Epithelial cell of proximal tubule (primary cell): ENCODE data around the gene NADK2. TPM values are rescaled to one million over a fixed set of nuclear protein-coding genes. Genes with fewer than 3 reads are reported as not detected.

Source experiments
- DNase-seq: peaks from one replicate; pipeline ENCODE4 v3.0.0-alpha.2; 2011; ENCODE audit warnings: low read depth
- H3K4me3 ChIP-seq: 2 replicates; pipeline ENCODE4 v1.5.1; 2011; ENCODE audit warnings: low read depth, mild to moderate bottlenecking, low read length
- CTCF ChIP-seq: conservative IDR thresholded peaks from 2 replicates; pipeline ENCODE4 v1.5.1; 2012; ENCODE audit warnings: low read depth, mild to moderate bottlenecking, low read length
- total RNA-seq: library from RNA; depleted of rRNA; stranded (reverse); fragments of >200 nt; gene quantifications from 2 replicates; pipeline ENCODE4 v1.2.3, GENCODE V29; 2015

The NADK2 gene
- total RNA-seq, 1 donor from 2014 or later: 27.1 TPM

DNA sequence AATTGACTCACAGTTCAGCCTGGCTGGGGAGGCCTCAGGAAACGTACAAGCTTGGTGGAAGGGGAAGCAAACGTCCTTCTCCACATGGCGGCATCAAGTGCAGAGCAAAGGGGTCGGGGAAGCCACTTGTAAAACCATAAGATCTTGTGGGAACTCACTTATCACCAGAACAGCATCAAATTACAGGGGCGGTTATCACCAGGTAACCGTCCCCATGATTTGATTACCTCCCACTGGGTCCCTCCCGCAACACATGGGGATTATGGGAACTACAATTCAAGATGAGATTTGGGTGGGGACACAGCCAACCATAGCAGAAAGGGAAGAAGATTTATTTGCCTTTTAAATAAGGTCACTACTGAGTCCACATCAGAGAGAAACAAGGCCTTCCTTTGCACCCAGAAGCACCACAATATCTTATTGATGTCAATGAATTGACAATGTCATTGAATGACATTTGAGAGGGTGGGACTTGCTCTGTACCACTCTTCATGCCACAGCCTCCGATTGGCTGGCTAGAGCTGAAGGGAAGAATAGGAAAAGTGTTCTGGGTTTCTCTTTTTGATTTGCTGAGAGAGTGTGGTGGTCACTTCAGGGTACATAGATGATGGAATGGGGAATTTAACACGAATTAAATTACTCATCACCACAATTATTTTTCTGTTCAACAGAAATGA lies 78.8 kb downstream of the NADK2 start:
- no peak overlapping the region for H3K4me3 ChIP-seq
- no peak for DNase-seq
- no peak for TF ChIP-seq CTCF

DNA sequence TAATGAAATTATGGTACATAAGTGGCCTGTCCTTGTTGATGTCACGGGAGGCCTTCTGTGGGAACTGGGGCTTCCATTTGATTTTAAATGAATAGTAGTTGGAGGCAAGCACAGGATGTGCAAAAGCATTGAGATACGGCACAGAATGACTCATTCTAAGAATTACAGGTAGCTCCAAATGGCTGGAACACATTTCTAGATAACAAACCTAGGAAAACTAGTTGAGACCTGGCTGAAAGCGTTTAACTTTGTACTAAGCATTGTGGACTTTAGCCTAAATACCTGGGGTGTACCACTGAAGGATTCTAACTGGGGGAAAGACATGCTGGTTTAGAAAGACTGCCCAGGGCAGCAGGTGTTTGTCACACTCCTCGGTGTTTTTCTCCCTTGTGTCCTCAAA lies 80.4 kb downstream of the NADK2 start:
- H3K4me3 ChIP-seq: no peak overlapping the region
- DNase-seq: no peak
- no peak for TF ChIP-seq CTCF

DNA sequence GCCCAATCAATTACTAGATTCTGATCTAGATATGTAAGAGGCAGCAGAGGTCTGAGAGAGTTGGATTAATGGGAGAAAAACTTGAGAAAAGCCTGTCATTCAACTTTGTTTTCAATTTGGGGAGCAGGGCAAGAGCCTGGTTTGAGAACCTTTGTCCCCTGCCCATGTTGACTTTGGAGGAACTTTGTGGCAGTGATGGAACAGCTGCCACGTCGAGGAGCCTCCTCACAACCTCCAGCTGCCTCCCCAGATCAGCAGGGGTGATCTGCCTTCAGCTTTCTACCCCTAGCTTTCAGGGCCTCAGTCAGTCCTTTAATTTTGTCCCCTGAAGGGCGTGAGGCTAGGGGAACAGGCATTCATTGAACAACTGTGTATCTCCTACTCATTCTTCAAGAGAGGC lies 81.1 kb downstream of the NADK2 start:
- no peak overlapping the region for H3K4me3 ChIP-seq
- no peak for DNase-seq
- TF ChIP-seq CTCF: no peak

DNA sequence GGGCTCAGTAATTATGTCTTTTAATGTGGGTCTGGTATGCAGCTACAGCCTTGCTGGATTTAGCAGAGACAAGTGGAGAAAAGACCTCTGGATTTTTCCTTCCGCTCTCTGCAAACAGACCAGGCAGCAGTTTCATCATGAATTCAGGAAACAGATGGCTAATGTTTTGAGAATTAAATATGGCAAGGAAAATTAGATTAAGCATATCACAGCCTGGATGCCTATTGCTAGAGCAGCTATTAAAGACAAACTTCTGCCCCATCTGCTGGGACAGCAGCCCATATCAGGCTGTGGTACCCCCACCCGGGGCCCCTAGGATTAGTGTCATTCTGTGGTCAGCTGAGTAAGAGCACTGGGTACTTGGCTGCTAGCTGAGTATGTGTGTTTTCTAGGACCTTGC lies 83.6 kb downstream of the NADK2 start:
- H3K4me3 ChIP-seq: no peak overlapping the region

DNA sequence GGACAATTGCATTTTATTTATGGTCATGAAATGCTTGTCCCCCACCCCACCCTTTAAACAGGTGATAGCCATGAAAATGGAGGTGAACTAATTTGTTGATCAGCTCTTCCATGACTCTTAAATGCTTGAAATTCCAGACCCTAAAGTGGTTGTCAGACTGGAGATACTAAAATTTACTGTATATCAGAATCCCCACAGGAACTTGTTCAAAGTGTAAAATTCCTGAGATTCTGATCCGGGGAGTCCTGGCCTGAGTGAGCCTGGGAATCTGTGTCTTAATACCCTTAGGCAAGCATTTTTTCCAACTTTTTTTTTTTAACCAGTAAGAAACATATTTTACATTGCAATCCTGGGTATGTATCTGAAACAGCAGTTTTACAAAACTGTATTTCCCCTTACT lies 85.1 kb downstream of the NADK2 start:
- H3K4me3 ChIP-seq: no peak overlapping the region
- no peak for DNase-seq
- TF ChIP-seq CTCF: no peak

More for the DNA sequence above, 83.6 kb downstream of the NADK2 start:
- no peak for DNase-seq
- TF ChIP-seq CTCF: no peak

DNA sequence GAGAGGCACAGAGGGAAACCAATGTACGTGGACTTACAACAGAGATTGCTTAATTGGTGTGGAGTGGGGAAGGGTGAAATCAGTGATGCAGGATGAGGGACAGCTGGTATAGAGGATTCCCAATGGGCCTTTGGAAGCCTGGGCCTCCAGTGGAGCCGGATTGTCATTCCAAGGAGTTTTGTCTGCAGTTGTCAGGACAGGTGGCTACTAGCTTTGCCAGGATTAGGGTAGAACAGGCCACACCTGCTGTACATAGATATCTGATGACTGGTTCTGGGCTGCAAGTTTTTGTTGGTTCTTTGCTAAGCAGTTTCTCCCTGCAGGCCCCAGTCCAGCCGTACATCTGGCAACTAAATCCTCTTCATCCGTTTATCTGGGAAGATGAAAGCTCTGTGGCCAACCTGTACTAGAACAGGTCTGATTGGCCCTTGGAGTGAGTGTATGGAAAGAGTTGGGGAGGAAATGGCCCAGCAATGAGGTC lies 85.6 kb downstream of the NADK2 start:
- H3K4me3 ChIP-seq: no peak overlapping the region
- no peak for TF ChIP-seq CTCF
- no peak for DNase-seq

DNA sequence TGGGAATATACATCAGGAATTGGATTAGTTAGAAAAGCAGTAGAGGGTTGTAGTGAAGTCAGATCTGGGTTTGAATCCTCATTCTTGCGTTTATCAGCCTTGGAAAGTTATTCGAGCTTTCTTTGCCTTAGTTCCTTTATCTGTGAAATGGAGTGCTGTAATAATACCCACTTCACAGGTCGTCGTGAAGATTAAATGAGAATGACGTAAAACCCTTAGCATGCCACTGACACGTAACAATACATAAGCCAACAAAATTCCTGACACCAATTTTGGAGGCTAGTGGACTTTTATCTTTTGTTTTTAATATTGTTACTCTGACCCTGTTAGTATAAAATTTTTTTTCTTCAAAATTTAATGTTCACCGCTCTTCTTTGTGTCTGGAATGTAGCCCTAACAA lies 86.4 kb downstream of the NADK2 start:
- TF ChIP-seq CTCF: no peak
- no peak overlapping the region for H3K4me3 ChIP-seq
- DNase-seq: no peak
